Endodermal cell (in vitro differentiated cells): ENCODE measurements around the gene CSGALNACT2. TPM values are rescaled to one million over a fixed set of nuclear protein-coding genes. Genes with fewer than 3 reads are reported as not detected.
A peak's percentile ranks its signal among the peaks of the same experiment; 100 is the strongest.

Source experiments
- DNase-seq: peaks from one replicate; pipeline ENCODE4 v3.0.0-alpha.2; 2017
- H3K27ac ChIP-seq: 2 replicates; pipeline ENCODE4 v1.5.1; 2013; ENCODE audit warnings: mild to moderate bottlenecking, low read depth, low read length, moderate library complexity
- H3K27me3 ChIP-seq: 2 replicates; pipeline ENCODE4 v1.6.1; 2013; ENCODE audit warnings: mild to moderate bottlenecking, low read length, moderate library complexity; ENCODE audit not compliant: insufficient read depth, control insufficient read depth, poor library complexity, severe bottlenecking
- H3K36me3 ChIP-seq: 2 replicates; pipeline ENCODE4 v1.7.0; 2013; ENCODE audit warnings: mild to moderate bottlenecking, low read length, moderate library complexity; ENCODE audit not compliant: control insufficient read depth, insufficient read depth
- H3K4me1 ChIP-seq: one replicate; pipeline ENCODE4 v1.7.0; 2013; ENCODE audit warnings: low read length; ENCODE audit not compliant: control insufficient read depth, insufficient read depth
- H3K4me3 ChIP-seq: 2 replicates; pipeline ENCODE4 v1.5.1; 2013; ENCODE audit warnings: mild to moderate bottlenecking, low read length, moderate library complexity
- H3K9ac ChIP-seq: 2 replicates; pipeline ENCODE4 v1.6.1; 2013; ENCODE audit warnings: mild to moderate bottlenecking, low read length, moderate library complexity; ENCODE audit not compliant: poor library complexity, severe bottlenecking; ENCODE audit errors: extremely low read depth
- H3K9me3 ChIP-seq: 2 replicates; pipeline ENCODE4 v1.6.1; 2013; ENCODE audit warnings: mild to moderate bottlenecking, low read length, moderate library complexity; ENCODE audit not compliant: control insufficient read depth
- H3K27ac Mint-ChIP-seq: 2 replicates; pipeline ENCODE4 v1.8.0; 2020; ENCODE audit warnings: mixed read lengths
- H3K27me3 Mint-ChIP-seq: 2 replicates; pipeline ENCODE4 v1.8.0; 2021; ENCODE audit warnings: mild to moderate bottlenecking, mixed read lengths; ENCODE audit not compliant: insufficient read depth
- H3K36me3 Mint-ChIP-seq: 2 replicates; pipeline ENCODE4 v1.8.0; 2020; ENCODE audit warnings: low read depth, mixed read lengths
- H3K4me1 Mint-ChIP-seq: 2 replicates; pipeline ENCODE4 v1.8.0; 2020; ENCODE audit warnings: mixed read lengths
- H3K4me3 Mint-ChIP-seq: 2 replicates; pipeline ENCODE4 v1.8.0; 2020; ENCODE audit warnings: mild to moderate bottlenecking, moderate library complexity, mixed read lengths
- H3K9me3 Mint-ChIP-seq: 2 replicates; pipeline ENCODE4 v1.8.0; 2020; ENCODE audit warnings: mild to moderate bottlenecking, mixed read lengths
- WGBS, 2 experiments: methylation state at CpG; one replicate each; pipeline versions ENCODE4 v1.1.5 to v1.1.7; 2013; ENCODE audit warnings: missing lambda C conversion rate in 2 of 2, mixed read lengths in 1 of 2; ENCODE audit not compliant: insufficient coverage in 1 of 2, insufficient read length in 1 of 2; 5-methylcytosine and 5-hydroxymethylcytosine counted together
- total RNA-seq, 2 donors: library from RNA; stranded (reverse); fragmentation: NEBNext Ultra II Directional in 1 of 2; extraction: Animal tissue kit (Norgen Biotek cat#: 25700) in 1 of 2; gene quantifications; 2 replicates in 1 of 2; 3 replicates in 1 of 2; pipeline ENCODE4 v1.2.1, GENCODE V29; 2021
- TF ChIP-seq, protein P1 (sequence below): fragments of 200-600 bp; sonication (generic); conservative IDR thresholded peaks from 2 replicates; pipeline ENCODE4 v1.5.0; 2021; ENCODE audit warnings: antibody characterized with exemption, mild to moderate bottlenecking

The CSGALNACT2 gene
- total RNA-seq, 2 donors from 2014 or later, result 7.3 to 8.6 TPM

DNA sequence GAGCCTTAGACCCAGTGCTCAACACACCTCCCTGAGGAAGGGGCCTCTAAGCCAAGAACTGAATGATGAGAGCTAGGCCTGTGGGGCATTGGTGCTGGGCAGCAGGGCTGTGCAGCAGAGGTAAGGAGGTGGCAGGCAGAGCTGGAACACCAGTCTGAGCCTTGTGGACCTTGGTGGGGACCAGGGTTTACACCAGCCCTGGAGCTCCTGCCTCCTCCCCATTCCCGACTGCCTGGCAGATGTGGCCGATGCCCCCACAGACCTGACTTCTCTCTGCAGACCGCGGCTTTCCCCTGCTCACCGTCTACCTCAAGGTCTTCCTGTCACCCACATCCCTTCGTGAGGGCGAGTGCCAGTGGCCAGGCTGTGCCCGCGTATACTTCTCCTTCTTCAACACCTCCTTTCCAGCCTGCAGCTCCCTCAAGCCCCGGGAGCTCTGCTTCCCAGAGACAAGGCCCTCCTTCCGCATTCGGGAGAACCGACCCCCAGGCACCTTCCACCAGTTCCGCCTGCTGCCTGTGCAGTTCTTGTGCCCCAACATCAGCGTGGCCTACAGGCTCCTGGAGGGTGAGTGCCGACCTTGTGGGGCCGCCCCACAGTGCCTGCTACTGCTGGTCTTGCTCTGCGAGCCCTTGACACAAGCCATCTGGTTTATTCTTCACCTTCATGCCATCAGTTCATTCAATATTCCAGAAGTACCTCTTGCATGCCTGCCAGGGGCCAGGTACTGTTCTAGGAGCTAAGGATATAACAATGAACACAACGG, 36.0 kb upstream of the CSGALNACT2 start:
- Mint-ChIP-seq H3K36me3 (no peaks in the 10 kb centered on the region), H3K27ac (no peak overlapping the region), H3K27me3 (peaks cover 25% of the 10 kb centered on the region), H3K4me3 (no peak overlapping the region), H3K9me3 (no peaks in the 10 kb centered on the region), H3K4me1 (no peaks in the 10 kb centered on the region)
- Histone ChIP-seq H3K9me3 (no peaks in the 10 kb centered on the region), H3K36me3 (no peaks in the 10 kb centered on the region), H3K4me1 (no peaks in the 10 kb centered on the region), H3K4me3 (no peak overlapping the region), H3K27ac (no peak overlapping the region), H3K27me3 (peaks cover 16% of the 10 kb centered on the region), H3K9ac (no peak overlapping the region)
- DNase-seq, result no peak
- 91 to 94% methylated on average over 6 to 19 of the region's 19 CpGs for WGBS, 2 experiments
- TF ChIP-seq, protein P1, sequence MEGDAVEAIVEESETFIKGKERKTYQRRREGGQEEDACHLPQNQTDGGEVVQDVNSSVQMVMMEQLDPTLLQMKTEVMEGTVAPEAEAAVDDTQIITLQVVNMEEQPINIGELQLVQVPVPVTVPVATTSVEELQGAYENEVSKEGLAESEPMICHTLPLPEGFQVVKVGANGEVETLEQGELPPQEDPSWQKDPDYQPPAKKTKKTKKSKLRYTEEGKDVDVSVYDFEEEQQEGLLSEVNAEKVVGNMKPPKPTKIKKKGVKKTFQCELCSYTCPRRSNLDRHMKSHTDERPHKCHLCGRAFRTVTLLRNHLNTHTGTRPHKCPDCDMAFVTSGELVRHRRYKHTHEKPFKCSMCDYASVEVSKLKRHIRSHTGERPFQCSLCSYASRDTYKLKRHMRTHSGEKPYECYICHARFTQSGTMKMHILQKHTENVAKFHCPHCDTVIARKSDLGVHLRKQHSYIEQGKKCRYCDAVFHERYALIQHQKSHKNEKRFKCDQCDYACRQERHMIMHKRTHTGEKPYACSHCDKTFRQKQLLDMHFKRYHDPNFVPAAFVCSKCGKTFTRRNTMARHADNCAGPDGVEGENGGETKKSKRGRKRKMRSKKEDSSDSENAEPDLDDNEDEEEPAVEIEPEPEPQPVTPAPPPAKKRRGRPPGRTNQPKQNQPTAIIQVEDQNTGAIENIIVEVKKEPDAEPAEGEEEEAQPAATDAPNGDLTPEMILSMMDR, result no peak

DNA sequence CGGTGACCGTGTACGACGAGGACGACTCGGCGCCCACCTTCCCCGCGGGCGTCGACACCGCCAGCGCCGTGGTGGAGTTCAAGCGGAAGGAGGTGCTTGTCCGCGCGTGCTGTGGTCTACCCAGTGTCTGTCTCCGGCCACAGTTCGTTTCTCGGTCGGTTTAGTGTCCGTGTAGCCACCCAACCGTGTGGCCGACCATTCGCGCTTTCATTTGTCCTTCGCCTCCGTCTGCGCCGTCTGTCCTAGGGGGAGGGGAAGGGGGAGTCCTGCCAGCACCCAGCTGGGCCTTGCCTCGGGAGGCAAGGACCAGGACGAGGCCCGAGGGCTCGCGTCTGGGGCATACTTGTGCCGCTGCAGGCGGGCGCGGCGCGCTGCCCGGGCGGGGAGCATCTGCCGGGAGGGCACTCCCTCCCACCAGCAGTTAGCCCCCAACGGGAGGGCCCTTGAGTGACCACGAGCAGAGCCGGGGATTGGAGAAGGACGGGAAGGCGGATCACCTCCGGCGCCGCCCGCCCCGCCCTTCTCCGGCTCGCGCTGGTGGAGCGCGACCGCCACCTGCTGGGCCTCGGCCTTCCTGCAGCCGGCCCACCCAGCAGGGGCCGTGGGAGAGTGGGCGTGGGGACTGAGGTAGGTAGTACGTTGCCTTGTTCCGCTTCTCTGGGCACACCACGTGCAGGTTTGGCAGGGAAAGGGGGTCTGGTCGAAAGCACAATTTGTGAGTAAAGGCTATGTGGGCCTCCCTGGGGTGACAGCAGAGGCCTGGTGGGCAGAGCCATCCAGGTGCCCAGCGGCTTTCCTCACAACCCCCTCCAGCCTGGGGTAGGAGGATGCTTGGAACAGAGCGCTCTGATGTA, 32.9 kb upstream of the CSGALNACT2 start:
- Histone ChIP-seq H3K27ac (no peak overlapping the region), H3K27me3 (peaks cover 16% of the 10 kb centered on the region), H3K9me3 (no peaks in the 10 kb centered on the region), H3K9ac (no peak overlapping the region), H3K4me1 (no peaks in the 10 kb centered on the region), H3K4me3 (peak overlapping the region; percentile 79), H3K36me3 (no peaks in the 10 kb centered on the region)
- DNase-seq, result peak; percentile 95
- Mint-ChIP-seq H3K4me3 (peak overlapping the region; percentile 56), H3K9me3 (no peaks in the 10 kb centered on the region), H3K4me1 (no peaks in the 10 kb centered on the region), H3K36me3 (no peaks in the 10 kb centered on the region), H3K27ac (no peak overlapping the region), H3K27me3 (peaks cover 25% of the 10 kb centered on the region)
- WGBS, 2 experiments, result 9% methylated on average over 10 to 71 of the region's 71 CpGs
- TF ChIP-seq, protein P1, result peak; percentile 99

DNA sequence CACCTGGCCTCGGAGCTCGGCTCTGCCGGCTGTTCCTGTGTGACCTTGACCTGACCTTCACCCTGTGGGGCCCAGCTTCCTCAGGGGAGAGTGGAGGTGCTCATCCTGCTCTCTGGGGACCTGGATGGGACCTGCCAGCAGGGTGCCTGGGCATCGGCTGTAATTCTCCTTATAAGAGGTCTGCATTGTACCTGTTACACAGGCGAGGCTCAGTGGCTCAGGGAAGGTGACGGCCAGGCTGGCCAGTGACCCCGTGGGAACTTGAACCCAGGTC, 32.4 kb upstream of the CSGALNACT2 start:
- H3K36me3 ChIP-seq, result no peaks in the 10 kb centered on the region
- peaks cover 16% of the 10 kb centered on the region for H3K27me3 ChIP-seq
- H3K27ac ChIP-seq, result no peak overlapping the region
- Mint-ChIP-seq H3K27ac (no peak overlapping the region), H3K9me3 (no peaks in the 10 kb centered on the region), H3K27me3 (peaks cover 25% of the 10 kb centered on the region), H3K36me3 (no peaks in the 10 kb centered on the region), H3K4me3 (no peak overlapping the region), H3K4me1 (no peaks in the 10 kb centered on the region)
- WGBS, 2 experiments, result 75 to 100% methylated on average over 3 to 7 of the region's 7 CpGs
- no peak for DNase-seq
- H3K9ac ChIP-seq, result no peak overlapping the region
- H3K9me3 ChIP-seq, result no peaks in the 10 kb centered on the region
- H3K4me1 ChIP-seq, result no peaks in the 10 kb centered on the region
- TF ChIP-seq, protein P1, result no peak
- H3K4me3 ChIP-seq, result no peak overlapping the region
